ENCODE measurements around the gene RBBP8NL.

GRCh38 chr20:62392077-62392418 is 35.3 kb downstream of the RBBP8NL start:
- TF ChIP-seq NFE2L1 (CRISPR knock-in tag; IDR thresholded peaks at IDR 0.05) (no peak), JAZF1 (CRISPR knock-in tag; IDR thresholded peaks at IDR 0.05) (no peak), E2F1 (CRISPR knock-in tag; IDR thresholded peaks at IDR 0.05) (no peak), NFATC4 (CRISPR knock-in tag; IDR thresholded peaks at IDR 0.05) (no peak)

Measured in WTC11 (cell line).